SK-N-SH treated with all-trans-retinoic acid at 6 μM for 48 hours (cell line): ENCODE measurements around the gene ANKRD13D.

Experiments used
- ATAC-seq: fragments of 200-7000 bp; cut with Tn5 transposase; 3 replicates; pipeline ENCODE4 v1.9.1; 2020; ENCODE audit warnings: mild to moderate bottlenecking, moderate library complexity
- BACH2 ChIP-seq: fragments of 250-450 bp; sonication (Bioruptor Pico); IDR thresholded peaks from 2 replicates; pipeline ENCODE4 v1.9.0; 2021; ENCODE audit warnings: mild to moderate bottlenecking, borderline replicate concordance
- CSDC2 ChIP-seq: fragments of 250-450 bp; sonication (Bioruptor Pico); IDR thresholded peaks from 2 replicates; pipeline ENCODE4 v1.5.0; 2020; ENCODE audit warnings: mild to moderate bottlenecking, moderate library complexity
- ESRRG ChIP-seq: fragments of 250-450 bp; sonication (Bioruptor Pico); IDR thresholded peaks from 2 replicates; pipeline ENCODE4 v1.6.1; 2021; ENCODE audit warnings: mild to moderate bottlenecking
- GLIS3 ChIP-seq: fragments of 250-450 bp; sonication (Bioruptor Pico); IDR thresholded peaks from 2 replicates; pipeline ENCODE4 v1.5.0; 2020; ENCODE audit warnings: mild to moderate bottlenecking, moderate library complexity
- ISL1 ChIP-seq: fragments of 250-450 bp; sonication (Bioruptor Pico); IDR thresholded peaks from 2 replicates; pipeline ENCODE4 v2.1.2; 2022; ENCODE audit warnings: mild to moderate bottlenecking, moderate library complexity
- OSR1 ChIP-seq: fragments of 250-450 bp; sonication (Bioruptor Pico); IDR thresholded peaks from 2 replicates; pipeline ENCODE4 v1.8.0; 2022; ENCODE audit warnings: moderate library complexity, mild to moderate bottlenecking, inconsistent platforms
- PPARA ChIP-seq: fragments of 250-450 bp; sonication (Bioruptor Pico); IDR thresholded peaks from 2 replicates; pipeline ENCODE4 v1.5.0; 2020; ENCODE audit warnings: mild to moderate bottlenecking, borderline replicate concordance
- RARB ChIP-seq: fragments of 250-450 bp; sonication (Bioruptor Pico); IDR thresholded peaks from 2 replicates; pipeline ENCODE4 v1.8.0; 2021; ENCODE audit warnings: mild to moderate bottlenecking, moderate library complexity
- SNAI2 ChIP-seq: fragments of 250-450 bp; sonication (Bioruptor Pico); IDR thresholded peaks from 2 replicates; pipeline ENCODE4 v1.5.0; 2020; ENCODE audit warnings: mild to moderate bottlenecking, moderate library complexity
- TCF4 ChIP-seq: fragments of 250-450 bp; sonication (Bioruptor Pico); IDR thresholded peaks from 2 replicates; pipeline ENCODE4 v1.8.0; 2021; ENCODE audit warnings: mild to moderate bottlenecking, moderate library complexity, borderline replicate concordance
- TOX ChIP-seq: fragments of 250-450 bp; sonication (Bioruptor Pico); IDR thresholded peaks from 2 replicates; pipeline ENCODE4 v1.8.0; 2021; ENCODE audit warnings: mild to moderate bottlenecking, moderate library complexity, borderline replicate concordance
- ZC3H10 ChIP-seq: fragments of 250-450 bp; sonication (Bioruptor Pico); IDR thresholded peaks from 2 replicates; pipeline ENCODE4 v1.5.1; 2021; ENCODE audit warnings: mild to moderate bottlenecking, moderate library complexity
- ZFP3 ChIP-seq: fragments of 250-450 bp; sonication (Bioruptor Pico); IDR thresholded peaks from 2 replicates; pipeline ENCODE4 v1.5.0; 2020; ENCODE audit warnings: mild to moderate bottlenecking, moderate library complexity
- ZFP30 ChIP-seq: fragments of 450-650 bp; formaldehyde crosslinking; IDR thresholded peaks from 2 replicates; pipeline ENCODE4 v1.5.0; 2022; ENCODE audit warnings: mild to moderate bottlenecking, moderate library complexity
- ZNF565 ChIP-seq: fragments of 450-650 bp; formaldehyde crosslinking; conservative IDR thresholded peaks from 2 replicates; pipeline ENCODE4 v1.5.0; 2020; ENCODE audit warnings: low read depth, mild to moderate bottlenecking, moderate library complexity
- ZNF70 ChIP-seq: fragments of 450-650 bp; formaldehyde crosslinking; IDR thresholded peaks from 2 replicates; pipeline ENCODE4 v1.5.0; 2020; ENCODE audit warnings: mild to moderate bottlenecking, moderate library complexity
- ZNF8 ChIP-seq: fragments of 450-650 bp; formaldehyde crosslinking; IDR thresholded peaks from 2 replicates; pipeline ENCODE4 v1.5.0; 2020; ENCODE audit warnings: mild to moderate bottlenecking, moderate library complexity
- TF ChIP-seq, protein P1 (sequence below): fragments of 250-450 bp; sonication (Bioruptor Pico); IDR thresholded peaks from 2 replicates; pipeline ENCODE4 v1.8.0; 2021; ENCODE audit warnings: low read depth, mild to moderate bottlenecking, moderate library complexity, borderline replicate concordance
- TF ChIP-seq, protein P2 (sequence below): fragments of 250-450 bp; sonication (Bioruptor Pico); IDR thresholded peaks from 2 replicates; pipeline ENCODE4 v1.5.1; 2020; ENCODE audit warnings: low read depth, mild to moderate bottlenecking, moderate library complexity
- TF ChIP-seq, protein P3 (sequence below): fragments of 250-450 bp; sonication (Bioruptor Pico); IDR thresholded peaks from 2 replicates; pipeline ENCODE4 v1.8.0; 2020; ENCODE audit warnings: mild to moderate bottlenecking, moderate library complexity, borderline replicate concordance
- TF ChIP-seq, protein P4 (sequence below): fragments of 250-450 bp; sonication (Bioruptor Pico); IDR thresholded peaks from 2 replicates; pipeline ENCODE4 v1.5.1; 2021; ENCODE audit warnings: mild to moderate bottlenecking, moderate library complexity
- TF ChIP-seq, protein P5 (sequence below): fragments of 250-450 bp; sonication (Bioruptor Pico); IDR thresholded peaks from 2 replicates; pipeline ENCODE4 v1.5.0; 2020; ENCODE audit warnings: mild to moderate bottlenecking, moderate library complexity

Gene ANKRD13D

DNA sequence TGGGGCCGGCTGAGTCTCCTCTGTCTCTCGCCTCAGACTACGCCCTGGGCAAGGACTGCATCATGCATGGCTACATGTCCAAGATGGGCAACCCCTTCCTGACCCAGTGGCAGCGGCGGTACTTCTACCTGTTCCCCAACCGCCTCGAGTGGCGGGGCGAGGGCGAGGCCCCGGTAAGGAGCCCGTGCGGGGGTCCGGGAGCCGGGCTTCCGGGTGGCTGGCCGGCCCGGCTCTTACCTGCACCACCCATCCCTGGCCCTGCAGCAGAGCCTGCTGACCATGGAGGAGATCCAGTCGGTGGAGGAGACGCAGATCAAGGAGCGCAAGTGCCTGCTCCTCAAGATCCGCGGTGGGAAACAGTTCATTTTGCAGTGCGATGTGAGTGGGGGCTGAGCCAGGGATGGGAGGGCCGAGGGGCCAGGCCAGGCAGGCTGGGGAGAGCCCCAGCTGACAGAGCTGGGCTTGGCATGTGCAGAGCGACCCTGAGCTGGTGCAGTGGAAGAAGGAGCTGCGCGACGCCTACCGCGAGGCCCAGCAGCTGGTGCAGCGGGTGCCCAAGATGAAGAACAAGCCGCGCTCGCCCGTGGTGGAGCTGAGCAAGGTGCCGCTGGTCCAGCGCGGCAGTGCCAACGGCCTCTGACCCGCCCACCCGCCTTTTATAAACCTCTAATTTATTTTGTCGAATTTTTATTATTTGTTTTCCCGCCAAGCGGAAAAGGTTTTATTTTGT lies 4.1 kb upstream of the ANKRD13D start:
- no peak for ATAC-seq
- TF ChIP-seq ZNF8 (no peak), SNAI2 (CRISPR knock-in tag) (no peak), TOX (CRISPR knock-in tag) (no peak), OSR1 (CRISPR knock-in tag) (no peak), RARB (CRISPR knock-in tag) (no peak), TCF4 (no peak), CSDC2 (CRISPR knock-in tag) (no peak), ZC3H10 (no peak), BACH2 (CRISPR knock-in tag) (no peak), ZFP30 (CRISPR knock-in tag) (no peak), ZNF70 (CRISPR knock-in tag) (no peak), ESRRG (no peak), ISL1 (CRISPR knock-in tag) (no peak), PPARA (CRISPR knock-in tag) (no peak), ZFP3 (CRISPR knock-in tag) (no peak)
- TF ChIP-seq, protein P1, sequence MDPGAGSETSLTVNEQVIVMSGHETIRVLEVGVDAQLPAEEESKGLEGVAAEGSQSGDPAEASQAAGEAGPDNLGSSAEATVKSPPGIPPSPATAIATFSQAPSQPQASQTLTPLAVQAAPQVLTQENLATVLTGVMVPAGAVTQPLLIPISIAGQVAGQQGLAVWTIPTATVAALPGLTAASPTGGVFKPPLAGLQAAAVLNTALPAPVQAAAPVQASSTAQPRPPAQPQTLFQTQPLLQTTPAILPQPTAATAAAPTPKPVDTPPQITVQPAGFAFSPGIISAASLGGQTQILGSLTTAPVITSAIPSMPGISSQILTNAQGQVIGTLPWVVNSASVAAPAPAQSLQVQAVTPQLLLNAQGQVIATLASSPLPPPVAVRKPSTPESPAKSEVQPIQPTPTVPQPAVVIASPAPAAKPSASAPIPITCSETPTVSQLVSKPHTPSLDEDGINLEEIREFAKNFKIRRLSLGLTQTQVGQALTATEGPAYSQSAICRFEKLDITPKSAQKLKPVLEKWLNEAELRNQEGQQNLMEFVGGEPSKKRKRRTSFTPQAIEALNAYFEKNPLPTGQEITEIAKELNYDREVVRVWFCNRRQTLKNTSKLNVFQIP (CRISPR knock-in tag) = no peak
- TF ChIP-seq, protein P2, sequence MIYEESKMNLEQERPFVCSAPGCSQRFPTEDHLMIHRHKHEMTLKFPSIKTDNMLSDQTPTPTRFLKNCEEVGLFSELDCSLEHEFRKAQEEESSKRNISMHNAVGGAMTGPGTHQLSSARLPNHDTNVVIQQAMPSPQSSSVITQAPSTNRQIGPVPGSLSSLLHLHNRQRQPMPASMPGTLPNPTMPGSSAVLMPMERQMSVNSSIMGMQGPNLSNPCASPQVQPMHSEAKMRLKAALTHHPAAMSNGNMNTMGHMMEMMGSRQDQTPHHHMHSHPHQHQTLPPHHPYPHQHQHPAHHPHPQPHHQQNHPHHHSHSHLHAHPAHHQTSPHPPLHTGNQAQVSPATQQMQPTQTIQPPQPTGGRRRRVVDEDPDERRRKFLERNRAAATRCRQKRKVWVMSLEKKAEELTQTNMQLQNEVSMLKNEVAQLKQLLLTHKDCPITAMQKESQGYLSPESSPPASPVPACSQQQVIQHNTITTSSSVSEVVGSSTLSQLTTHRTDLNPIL (CRISPR knock-in tag) = no peak
- TF ChIP-seq, protein P3, sequence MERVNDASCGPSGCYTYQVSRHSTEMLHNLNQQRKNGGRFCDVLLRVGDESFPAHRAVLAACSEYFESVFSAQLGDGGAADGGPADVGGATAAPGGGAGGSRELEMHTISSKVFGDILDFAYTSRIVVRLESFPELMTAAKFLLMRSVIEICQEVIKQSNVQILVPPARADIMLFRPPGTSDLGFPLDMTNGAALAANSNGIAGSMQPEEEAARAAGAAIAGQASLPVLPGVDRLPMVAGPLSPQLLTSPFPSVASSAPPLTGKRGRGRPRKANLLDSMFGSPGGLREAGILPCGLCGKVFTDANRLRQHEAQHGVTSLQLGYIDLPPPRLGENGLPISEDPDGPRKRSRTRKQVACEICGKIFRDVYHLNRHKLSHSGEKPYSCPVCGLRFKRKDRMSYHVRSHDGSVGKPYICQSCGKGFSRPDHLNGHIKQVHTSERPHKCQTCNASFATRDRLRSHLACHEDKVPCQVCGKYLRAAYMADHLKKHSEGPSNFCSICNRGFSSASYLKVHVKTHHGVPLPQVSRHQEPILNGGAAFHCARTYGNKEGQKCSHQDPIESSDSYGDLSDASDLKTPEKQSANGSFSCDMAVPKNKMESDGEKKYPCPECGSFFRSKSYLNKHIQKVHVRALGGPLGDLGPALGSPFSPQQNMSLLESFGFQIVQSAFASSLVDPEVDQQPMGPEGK (CRISPR knock-in tag) = no peak
- TF ChIP-seq, protein P4, sequence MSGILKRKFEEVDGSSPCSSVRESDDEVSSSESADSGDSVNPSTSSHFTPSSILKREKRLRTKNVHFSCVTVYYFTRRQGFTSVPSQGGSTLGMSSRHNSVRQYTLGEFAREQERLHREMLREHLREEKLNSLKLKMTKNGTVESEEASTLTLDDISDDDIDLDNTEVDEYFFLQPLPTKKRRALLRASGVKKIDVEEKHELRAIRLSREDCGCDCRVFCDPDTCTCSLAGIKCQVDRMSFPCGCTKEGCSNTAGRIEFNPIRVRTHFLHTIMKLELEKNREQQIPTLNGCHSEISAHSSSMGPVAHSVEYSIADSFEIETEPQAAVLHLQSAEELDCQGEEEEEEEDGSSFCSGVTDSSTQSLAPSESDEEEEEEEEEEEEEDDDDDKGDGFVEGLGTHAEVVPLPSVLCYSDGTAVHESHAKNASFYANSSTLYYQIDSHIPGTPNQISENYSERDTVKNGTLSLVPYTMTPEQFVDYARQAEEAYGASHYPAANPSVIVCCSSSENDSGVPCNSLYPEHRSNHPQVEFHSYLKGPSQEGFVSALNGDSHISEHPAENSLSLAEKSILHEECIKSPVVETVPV = no peak

DNA sequence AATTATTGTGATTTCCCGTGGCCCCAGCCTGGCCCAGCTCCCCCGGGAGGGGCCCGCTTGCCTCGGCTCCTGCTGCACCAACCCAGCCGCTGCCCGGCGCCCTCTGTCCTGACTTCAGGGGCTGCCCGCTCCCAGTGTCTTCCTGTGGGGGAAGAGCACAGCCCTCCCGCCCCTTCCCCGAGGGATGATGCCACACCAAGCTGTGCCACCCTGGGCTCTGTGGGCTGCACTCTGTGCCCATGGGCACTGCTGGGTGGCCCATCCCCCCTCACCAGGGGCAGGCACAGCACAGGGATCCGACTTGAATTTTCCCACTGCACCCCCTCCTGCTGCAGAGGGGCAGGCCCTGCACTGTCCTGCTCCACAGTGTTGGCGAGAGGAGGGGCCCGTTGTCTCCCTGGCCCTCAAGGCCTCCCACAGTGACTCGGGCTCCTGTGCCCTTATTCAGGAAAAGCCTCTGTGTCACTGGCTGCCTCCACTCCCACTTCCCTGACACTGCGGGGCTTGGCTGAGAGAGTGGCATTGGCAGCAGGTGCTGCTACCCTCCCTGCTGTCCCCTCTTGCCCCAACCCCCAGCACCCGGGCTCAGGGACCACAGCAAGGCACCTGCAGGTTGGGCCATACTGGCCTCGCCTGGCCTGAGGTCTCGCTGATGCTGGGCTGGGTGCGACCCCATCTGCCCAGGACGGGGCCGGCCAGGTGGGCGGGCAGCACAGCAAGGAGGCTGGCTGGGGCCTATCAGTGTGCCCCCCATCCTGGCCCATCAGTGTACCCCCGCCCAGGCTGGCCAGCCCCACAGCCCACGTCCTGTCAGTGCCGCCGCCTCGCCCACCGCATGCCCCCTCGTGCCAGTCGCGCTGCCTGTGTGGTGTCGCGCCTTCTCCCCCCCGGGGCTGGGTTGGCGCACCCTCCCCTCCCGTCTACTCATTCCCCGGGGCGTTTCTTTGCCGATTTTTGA lies 3.3 kb upstream of the ANKRD13D start:
- TF ChIP-seq ESRRG (no peak), GLIS3 (CRISPR knock-in tag) (no peak), BACH2 (CRISPR knock-in tag) (no peak), ZNF565 (CRISPR knock-in tag) (no peak), ZNF8 (no peak), SNAI2 (CRISPR knock-in tag) (no peak), RARB (CRISPR knock-in tag) (no peak), ZFP3 (CRISPR knock-in tag) (no peak), ZFP30 (CRISPR knock-in tag) (no peak), CSDC2 (CRISPR knock-in tag) (no peak), ISL1 (CRISPR knock-in tag) (no peak), TCF4 (no peak)
- TF ChIP-seq, protein P3 (CRISPR knock-in tag) = no peak
- TF ChIP-seq, protein P4 = no peak
- TF ChIP-seq, protein P5, sequence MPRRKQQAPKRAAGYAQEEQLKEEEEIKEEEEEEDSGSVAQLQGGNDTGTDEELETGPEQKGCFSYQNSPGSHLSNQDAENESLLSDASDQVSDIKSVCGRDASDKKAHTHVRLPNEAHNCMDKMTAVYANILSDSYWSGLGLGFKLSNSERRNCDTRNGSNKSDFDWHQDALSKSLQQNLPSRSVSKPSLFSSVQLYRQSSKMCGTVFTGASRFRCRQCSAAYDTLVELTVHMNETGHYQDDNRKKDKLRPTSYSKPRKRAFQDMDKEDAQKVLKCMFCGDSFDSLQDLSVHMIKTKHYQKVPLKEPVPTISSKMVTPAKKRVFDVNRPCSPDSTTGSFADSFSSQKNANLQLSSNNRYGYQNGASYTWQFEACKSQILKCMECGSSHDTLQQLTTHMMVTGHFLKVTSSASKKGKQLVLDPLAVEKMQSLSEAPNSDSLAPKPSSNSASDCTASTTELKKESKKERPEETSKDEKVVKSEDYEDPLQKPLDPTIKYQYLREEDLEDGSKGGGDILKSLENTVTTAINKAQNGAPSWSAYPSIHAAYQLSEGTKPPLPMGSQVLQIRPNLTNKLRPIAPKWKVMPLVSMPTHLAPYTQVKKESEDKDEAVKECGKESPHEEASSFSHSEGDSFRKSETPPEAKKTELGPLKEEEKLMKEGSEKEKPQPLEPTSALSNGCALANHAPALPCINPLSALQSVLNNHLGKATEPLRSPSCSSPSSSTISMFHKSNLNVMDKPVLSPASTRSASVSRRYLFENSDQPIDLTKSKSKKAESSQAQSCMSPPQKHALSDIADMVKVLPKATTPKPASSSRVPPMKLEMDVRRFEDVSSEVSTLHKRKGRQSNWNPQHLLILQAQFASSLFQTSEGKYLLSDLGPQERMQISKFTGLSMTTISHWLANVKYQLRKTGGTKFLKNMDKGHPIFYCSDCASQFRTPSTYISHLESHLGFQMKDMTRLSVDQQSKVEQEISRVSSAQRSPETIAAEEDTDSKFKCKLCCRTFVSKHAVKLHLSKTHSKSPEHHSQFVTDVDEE (CRISPR knock-in tag) = no peak
- TF ChIP-seq, protein P1 (CRISPR knock-in tag) = no peak
- ATAC-seq = no peak
